Stimulated activated effector memory CD8-positive, alpha-beta T cell treated with anti-CD3 and anti-CD28 coated beads, Interleukin-12 subunit alpha, Interleukin-12 subunit beta, amount 100 ng/mL, for 72 hours (primary cell): ENCODE measurements around the gene MIGA2.
"Not testable (repeated sequence)": the region's sequence is repeated elsewhere in the genome, so short reads cannot be mapped to it uniquely, and the experiment has no call there.

ENCODE experiments used
- ATAC-seq: fragments of 150-1000 bp; cut with Tn5 transposase; 2 replicates; pipeline ENCODE4 v1.10.0; 2021
- DNase-seq, 2 donors: peaks; one replicate each; pipeline ENCODE4 v3.0.0; 2021 to 2022; ENCODE audit warnings: low spot score in 2 of 2
- H3K27ac Mint-ChIP-seq: one replicate; pipeline ENCODE4 v1.8.0; 2022; ENCODE audit warnings: mild to moderate bottlenecking, mixed read lengths
- H3K36me3 Mint-ChIP-seq: one replicate; pipeline ENCODE4 v1.8.0; 2022; ENCODE audit warnings: mild to moderate bottlenecking, mixed read lengths
- H3K4me1 Mint-ChIP-seq: one replicate; pipeline ENCODE4 v1.8.0; 2022; ENCODE audit warnings: mixed read lengths
- H3K4me3 Mint-ChIP-seq: one replicate; pipeline ENCODE4 v1.8.0; 2022; ENCODE audit warnings: mild to moderate bottlenecking, mixed read lengths
- H3K9me3 Mint-ChIP-seq: one replicate; pipeline ENCODE4 v1.8.0; 2022; ENCODE audit warnings: mixed read lengths

The MIGA2 gene

GRCh38 chr9:129104051-129104450 lies 67.6 kb downstream of the MIGA2 start:
- DNase-seq (no peak), ATAC-seq (no peak)
- peaks cover 7% of the 10 kb centered on the region for H3K4me1 Mint-ChIP-seq
- H3K4me3 Mint-ChIP-seq: no peak overlapping the region
- H3K27ac Mint-ChIP-seq: no peak overlapping the region
- no peaks in the 10 kb centered on the region for H3K9me3 Mint-ChIP-seq
- H3K36me3 Mint-ChIP-seq: peaks cover 8% of the 10 kb centered on the region

GRCh38 chr9:129105857-129106694 lies 69.7 kb downstream of the MIGA2 start:
- H3K9me3 Mint-ChIP-seq: no peaks in the 10 kb centered on the region
- H3K4me1 Mint-ChIP-seq: peaks cover 15% of the 10 kb centered on the region
- H3K4me3 Mint-ChIP-seq: no peak overlapping the region

GRCh38 chr9:129107651-129108050 lies 71.2 kb downstream of the MIGA2 start:
- DNase-seq (no peak), ATAC-seq (no peak)
- H3K4me3 Mint-ChIP-seq: no peak overlapping the region
- no peak overlapping the region for H3K27ac Mint-ChIP-seq
- H3K9me3 Mint-ChIP-seq: no peaks in the 10 kb centered on the region
- H3K36me3 Mint-ChIP-seq: peaks cover 8% of the 10 kb centered on the region
- peaks cover 15% of the 10 kb centered on the region for H3K4me1 Mint-ChIP-seq

More at GRCh38 chr9:129105857-129106694, 69.7 kb downstream of the MIGA2 start:
- DNase-seq: no peak
- peaks cover 8% of the 10 kb centered on the region for H3K36me3 Mint-ChIP-seq
- peak overlapping the region; percentile 18 for H3K27ac Mint-ChIP-seq
- no peak for ATAC-seq

- peak overlapping the region; percentile 86 for H3K4me3 Mint-ChIP-seq
- no peaks in the 10 kb centered on the region for H3K9me3 Mint-ChIP-seq
- H3K4me1 Mint-ChIP-seq: peaks cover 15% of the 10 kb centered on the region
- no peak overlapping the region for H3K27ac Mint-ChIP-seq
- DNase-seq: no peak
- H3K36me3 Mint-ChIP-seq: peaks cover 10% of the 10 kb centered on the region
- no peak for ATAC-seq
Observed at GRCh38 chr9:129108083-129108804, 71.8 kb downstream of the MIGA2 start.

GRCh38 chr9:129108805-129109536 lies 72.5 kb downstream of the MIGA2 start:
- H3K4me1 Mint-ChIP-seq: peaks cover 15% of the 10 kb centered on the region

GRCh38 chr9:129109537-129109903 lies 73.1 kb downstream of the MIGA2 start:
- Mint-ChIP-seq H3K4me3 (peak overlapping the region; percentile 86), H3K27ac (peak overlapping the region; percentile 79), H3K9me3 (no peaks in the 10 kb centered on the region), H3K36me3 (peaks cover 14% of the 10 kb centered on the region), H3K4me1 (peaks cover 15% of the 10 kb centered on the region)
- ATAC-seq: no peak
- DNase-seq: no peak

More at GRCh38 chr9:129108805-129109536, 72.5 kb downstream of the MIGA2 start:
- peak overlapping the region; percentile 79 for H3K27ac Mint-ChIP-seq
- peaks cover 14% of the 10 kb centered on the region for H3K36me3 Mint-ChIP-seq
- no peak for ATAC-seq
- peak overlapping the region; percentile 86 for H3K4me3 Mint-ChIP-seq
- H3K9me3 Mint-ChIP-seq: no peaks in the 10 kb centered on the region
- no peak for DNase-seq

GRCh38 chr9:129109952-129110739 lies 73.7 kb downstream of the MIGA2 start:
- H3K4me1 Mint-ChIP-seq: peaks cover 18% of the 10 kb centered on the region
- H3K9me3 Mint-ChIP-seq: no peaks in the 10 kb centered on the region
- DNase-seq: peak in 1 of 2 donors; percentile 55
- peaks cover 14% of the 10 kb centered on the region for H3K36me3 Mint-ChIP-seq
- peak overlapping the region; percentile 96 for H3K27ac Mint-ChIP-seq
- peak overlapping the region; percentile 86 for H3K4me3 Mint-ChIP-seq
- ATAC-seq: no peak

- DNase-seq: peak; percentile 82 to 93
- peak; percentile 92 for ATAC-seq
- Mint-ChIP-seq H3K4me3 (peak within 1 kb of the TSS; percentile 86), H3K27ac (peak within 1 kb of the TSS; percentile 96), H3K4me1 (peaks cover 22% of the 10 kb centered on the region), H3K36me3 (peaks cover 14% of the 10 kb centered on the region), H3K9me3 (no peaks in the 10 kb centered on the region)
Observed at GRCh38 chr9:129110740-129111527, 74.5 kb downstream of the MIGA2 start, which contains the start of the genes CRAT and PTPA. CRAT (minus strand) TSS chr9:129110793; CDS start chr9:129110509, 284 bp downstream. PTPA (plus strand) TSS chr9:129111415; CDS start chr9:129111601, 186 bp downstream.

- ATAC-seq: no peak
- no peaks in the 10 kb centered on the region for H3K9me3 Mint-ChIP-seq
- H3K4me3 Mint-ChIP-seq: peak overlapping the region; percentile 86
- H3K4me1 Mint-ChIP-seq: peaks cover 22% of the 10 kb centered on the region
- H3K36me3 Mint-ChIP-seq: peaks cover 13% of the 10 kb centered on the region
- peak in 1 of 2 donors; percentile 68 for DNase-seq
- H3K27ac Mint-ChIP-seq: peak overlapping the region; percentile 96
Observed at GRCh38 chr9:129111528-129112151, 75.2 kb downstream of the MIGA2 start.

- DNase-seq, H3K9me3 Mint-ChIP-seq, ATAC-seq, H3K36me3 Mint-ChIP-seq: not testable (repeated sequence)
- Mint-ChIP-seq H3K27ac (peak overlapping the region; percentile 96), H3K4me3 (peak overlapping the region; percentile 86), H3K4me1 (peaks cover 22% of the 10 kb centered on the region)
Observed at GRCh38 chr9:129112526-129112925, 76.1 kb downstream of the MIGA2 start.

- ATAC-seq: no peak
Observed at GRCh38 chr9:129113645-129114304, 77.3 kb downstream of the MIGA2 start.

GRCh38 chr9:129118799-129119198 lies 82.4 kb downstream of the MIGA2 start:
- no peaks in the 10 kb centered on the region for H3K9me3 Mint-ChIP-seq
- peaks cover 7% of the 10 kb centered on the region for H3K4me1 Mint-ChIP-seq
- H3K27ac Mint-ChIP-seq: no peak overlapping the region
- no peak overlapping the region for H3K4me3 Mint-ChIP-seq
- no peak for DNase-seq
- peaks cover 44% of the 10 kb centered on the region for H3K36me3 Mint-ChIP-seq
- no peak for ATAC-seq

More at GRCh38 chr9:129113645-129114304, 77.3 kb downstream of the MIGA2 start:
- Mint-ChIP-seq H3K9me3 (no peaks in the 10 kb centered on the region), H3K4me3 (no peak overlapping the region), H3K27ac (no peak overlapping the region), H3K36me3 (peaks cover 6% of the 10 kb centered on the region), H3K4me1 (peaks cover 18% of the 10 kb centered on the region)
- no peak for DNase-seq

GRCh38 chr9:129121483-129121882 lies 85.1 kb downstream of the MIGA2 start:
- peaks cover 71% of the 10 kb centered on the region for H3K36me3 Mint-ChIP-seq
- DNase-seq (no peak), ATAC-seq (no peak)
- no peaks in the 10 kb centered on the region for H3K9me3 Mint-ChIP-seq
- H3K4me3 Mint-ChIP-seq: no peak overlapping the region
- peak overlapping the region; percentile 67 for H3K27ac Mint-ChIP-seq
- no peaks in the 10 kb centered on the region for H3K4me1 Mint-ChIP-seq
